Activated CD8-positive, alpha-beta T cell treated with anti-CD3 and anti-CD28 coated beads, Interleukin-2, amount 10 ng/mL, durations not matched to agents 7 days and 5 days (primary cell): Measurements from ENCODE around the gene PCDHGA12. TPM values are rescaled to one million over a fixed set of nuclear protein-coding genes. Genes with fewer than 3 reads are reported as not detected.
"Not testable (repeated sequence)": the region's sequence is repeated elsewhere in the genome, so short reads cannot be mapped to it uniquely, and the experiment has no call there.

Experiments
- ATAC-seq: fragments of 150-1000 bp; cut with Tn5 transposase; one replicate; pipeline ENCODE4 v1.10.0; 2021; ENCODE audit warnings: moderate library complexity
- CTCF ChIA-PET: fragments of 350-600 bp; sonication (Branson Sonifier 250); formaldehyde crosslinking; loops from one replicate; lab custom pipeline; 2021; ENCODE audit warnings: antibody characterized with exemption; lab: Charles Lee
- POLR2A ChIA-PET: fragments of 350-600 bp; sonication (Branson Sonifier 250); formaldehyde crosslinking; loops from one replicate; lab custom pipeline; 2021; ENCODE audit warnings: antibody characterized with exemption; lab: Charles Lee
- DNase-seq: peaks from one replicate; pipeline ENCODE4 v3.0.0-alpha.2; 2020
- H3K27ac Mint-ChIP-seq: one replicate; pipeline ENCODE4 v1.8.0; 2021; ENCODE audit warnings: mild to moderate bottlenecking, mixed read lengths
- H3K27me3 Mint-ChIP-seq: one replicate; pipeline ENCODE4 v1.8.0; 2021; ENCODE audit warnings: low read depth, mixed read lengths
- H3K36me3 Mint-ChIP-seq: one replicate; pipeline ENCODE4 v1.8.0; 2021; ENCODE audit warnings: low read depth, mixed read lengths
- H3K4me1 Mint-ChIP-seq: one replicate; pipeline ENCODE4 v1.8.0; 2021; ENCODE audit warnings: low read depth, mixed read lengths
- H3K4me3 Mint-ChIP-seq: one replicate; pipeline ENCODE4 v1.8.0; 2021; ENCODE audit warnings: mild to moderate bottlenecking, mixed read lengths
- H3K9me3 Mint-ChIP-seq: one replicate; pipeline ENCODE4 v1.8.0; 2022; ENCODE audit warnings: mixed read lengths; ENCODE audit not compliant: insufficient read depth
- total RNA-seq, 2 experiments: library from RNA; stranded (reverse); gene quantifications; one replicate each; pipeline ENCODE4 v1.2.3, GENCODE V29; 2021

The PCDHGA12 gene
- total RNA-seq, 2 experiments from 2014 or later = not detected

GRCh38 chr5:141394401-141395187, 35.7 kb upstream of the PCDHGA12 start:
- Mint-ChIP-seq H3K9me3 (peaks cover 38% of the 10 kb centered on the region), H3K27me3 (peaks cover 35% of the 10 kb centered on the region), H3K36me3 (peaks cover 15% of the 10 kb centered on the region)
- H3K4me1 Mint-ChIP-seq, ATAC-seq, H3K27ac Mint-ChIP-seq, H3K4me3 Mint-ChIP-seq, DNase-seq, POLR2A ChIA-PET: not testable (repeated sequence)
- CTCF ChIA-PET = interaction anchor here (1.0 to 3.7 kb wide), 4 partner anchors 19 to 172 kb away, joined by 3 to 17 read pairs (median 4); partner anchors contain the start of gene PCDHGA10

- Mint-ChIP-seq H3K27me3 (peaks cover 39% of the 10 kb centered on the region), H3K4me3 (peak within 1 kb of the TSS; percentile 36), H3K9me3 (peaks cover 31% of the 10 kb centered on the region), H3K36me3 (peaks cover 13% of the 10 kb centered on the region)
- CTCF ChIA-PET = interaction anchor here (0.9 to 3.7 kb wide), 12 partner anchors 9 to 166 kb away, joined by 3 to 17 read pairs (median 5); partner anchors contain the start of genes PCDHGA10, PCDHGA11, PCDHGA12 and PCDHGA5
- H3K4me1 Mint-ChIP-seq, H3K27ac Mint-ChIP-seq, POLR2A ChIA-PET: not testable (repeated sequence)
- ATAC-seq (peak; percentile 65), DNase-seq (peak; percentile 58)
Measured at GRCh38 chr5:141397756-141398551, 32.4 kb upstream of the PCDHGA12 start, which contains the start of gene PCDHGB5. Gene PCDHGB5, plus strand, starts transcription at chr5:141397947. Its CDS starts 181 bp downstream, at chr5:141398128.

- no peak overlapping the region for H3K27ac Mint-ChIP-seq
- ChIA-PET CTCF (interaction anchor here (1.8 to 3.7 kb wide), 4 partner anchors 15 to 165 kb away, joined by 5 to 17 read pairs (median 6); partner anchors contain the start of gene PCDHGA10), POLR2A (no interaction called here)
- peaks cover 46% of the 10 kb centered on the region for H3K27me3 Mint-ChIP-seq
- ATAC-seq (no peak), DNase-seq (no peak)
- peaks cover 31% of the 10 kb centered on the region for H3K9me3 Mint-ChIP-seq
- peaks cover 3% of the 10 kb centered on the region for H3K4me1 Mint-ChIP-seq
- peaks cover 11% of the 10 kb centered on the region for H3K36me3 Mint-ChIP-seq
- H3K4me3 Mint-ChIP-seq = peak overlapping the region; percentile 4
Measured at GRCh38 chr5:141398608-141399007, 31.7 kb upstream of the PCDHGA12 start.

- Mint-ChIP-seq H3K27me3 (peaks cover 49% of the 10 kb centered on the region), H3K36me3 (peaks cover 12% of the 10 kb centered on the region), H3K27ac (peak overlapping the region; percentile 23), H3K4me1 (peaks cover 3% of the 10 kb centered on the region), H3K9me3 (peaks cover 23% of the 10 kb centered on the region), H3K4me3 (no peak overlapping the region)
- ChIA-PET POLR2A (no interaction called here), CTCF (interaction anchor here (0.9 to 1.1 kb wide), 2 partner anchors 13 to 79 kb away, joined by 3 read pairs; partner anchors contain the start of genes PCDHGA10 and TAF7)
- no peak for ATAC-seq
- DNase-seq = no peak
Measured at GRCh38 chr5:141399555-141400258, 30.6 kb upstream of the PCDHGA12 start.

GRCh38 chr5:141402553-141403243, 27.6 kb upstream of the PCDHGA12 start, which contains the start of gene PCDHGA9:
Gene PCDHGA9, plus strand, starts transcription at chr5:141402778. Its CDS starts 175 bp downstream, at chr5:141402953.
- CTCF ChIA-PET = interaction anchor here (1.1 to 1.8 kb wide), 2 partner anchors 9 to 155 kb away, joined by 3 read pairs; no protein-coding TSS in a partner anchor
- Mint-ChIP-seq H3K4me3 (peak within 1 kb of the TSS; percentile 26), H3K27ac (no peak within 1 kb of the TSS), H3K36me3 (peaks cover 9% of the 10 kb centered on the region), H3K4me1 (peaks cover 3% of the 10 kb centered on the region), H3K27me3 (peaks cover 46% of the 10 kb centered on the region), H3K9me3 (peaks cover 18% of the 10 kb centered on the region)
- no peak for DNase-seq
- POLR2A ChIA-PET = no interaction called here
- no peak for ATAC-seq

- Mint-ChIP-seq H3K4me1 (peaks cover 5% of the 10 kb centered on the region), H3K27ac (no peak overlapping the region), H3K36me3 (peaks cover 11% of the 10 kb centered on the region), H3K9me3 (peaks cover 23% of the 10 kb centered on the region), H3K4me3 (no peak overlapping the region), H3K27me3 (peaks cover 52% of the 10 kb centered on the region)
- DNase-seq (no peak), ATAC-seq (no peak)
- ChIA-PET CTCF (interaction anchor here (1.1 to 1.8 kb wide), 2 partner anchors 9 to 154 kb away, joined by 3 read pairs; no protein-coding TSS in a partner anchor), POLR2A (no interaction called here)
Measured at GRCh38 chr5:141403387-141403786, 26.9 kb upstream of the PCDHGA12 start.

GRCh38 chr5:141407790-141408505, 22.4 kb upstream of the PCDHGA12 start, which contains the start of gene PCDHGB6:
Gene PCDHGB6, plus strand, starts transcription at chr5:141408021. Its CDS starts 182 bp downstream, at chr5:141408203.
- not testable (repeated sequence) for ATAC-seq

GRCh38 chr5:141409598-141410306, 20.6 kb upstream of the PCDHGA12 start:
- DNase-seq (no peak), ATAC-seq (no peak)
- Mint-ChIP-seq H3K9me3 (peaks cover 25% of the 10 kb centered on the region), H3K4me3 (no peak overlapping the region), H3K27me3 (peaks cover 52% of the 10 kb centered on the region), H3K36me3 (peaks cover 17% of the 10 kb centered on the region), H3K4me1 (peaks cover 21% of the 10 kb centered on the region), H3K27ac (no peak overlapping the region)
- ChIA-PET POLR2A (no interaction called here), CTCF (no interaction called here)

More at GRCh38 chr5:141407790-141408505, 22.4 kb upstream of the PCDHGA12 start, which contains the start of gene PCDHGB6:
- CTCF ChIA-PET = interaction anchor here (0.6 to 1.9 kb wide), 7 partner anchors 10 to 156 kb away, joined by 3 to 6 read pairs (median 4); partner anchors contain the start of genes PCDHGB7 and TAF7
- H3K27ac Mint-ChIP-seq, POLR2A ChIA-PET, DNase-seq, H3K4me1 Mint-ChIP-seq: not testable (repeated sequence)
- peaks cover 13% of the 10 kb centered on the region for H3K36me3 Mint-ChIP-seq
- H3K9me3 Mint-ChIP-seq = peaks cover 24% of the 10 kb centered on the region
- peaks cover 49% of the 10 kb centered on the region for H3K27me3 Mint-ChIP-seq
- peak within 1 kb of the TSS; percentile 25 for H3K4me3 Mint-ChIP-seq

- H3K27me3 Mint-ChIP-seq = peaks cover 63% of the 10 kb centered on the region
- H3K36me3 Mint-ChIP-seq = peaks cover 17% of the 10 kb centered on the region
- CTCF ChIA-PET = interaction anchor here (3.7 to 4.1 kb wide), 2 partner anchors 91 to 102 kb away, joined by 14 to 36 read pairs; partner anchors contain the start of gene TAF7
- peaks cover 25% of the 10 kb centered on the region for H3K9me3 Mint-ChIP-seq
- no peak overlapping the region for H3K27ac Mint-ChIP-seq
- no peak for ATAC-seq
- H3K4me3 Mint-ChIP-seq = no peak overlapping the region
- peaks cover 21% of the 10 kb centered on the region for H3K4me1 Mint-ChIP-seq
- DNase-seq = no peak
- POLR2A ChIA-PET = no interaction called here
Measured at GRCh38 chr5:141411575-141411974, 18.7 kb upstream of the PCDHGA12 start.
